Daoy (cell line): ENCODE measurements around the gene FXN. TPM values are rescaled to one million over a fixed set of nuclear protein-coding genes. Genes with fewer than 3 reads are reported as not detected.
"Not testable (repeated sequence)": the region's sequence is repeated elsewhere in the genome, so short reads cannot be mapped to it uniquely, and the experiment has no call there.

ENCODE experiments used
- DNase-seq: peaks from one replicate; pipeline ENCODE4 v3.0.0-alpha.2; 2015; ENCODE audit warnings: low read depth
- total RNA-seq: library from RNA; depleted of rRNA; stranded (reverse); fragments of >200 nt; shearing (Covaris generic); gene quantifications from 2 replicates; pipeline ENCODE4 v1.2.3, GENCODE V29; 2014

The FXN gene
- total RNA-seq, 1 experiment from 2014 or later = 21.1 TPM

GRCh38 chr9:69104830-69105527 is 69.4 kb downstream of the FXN start:
- no peak for DNase-seq

DNA sequence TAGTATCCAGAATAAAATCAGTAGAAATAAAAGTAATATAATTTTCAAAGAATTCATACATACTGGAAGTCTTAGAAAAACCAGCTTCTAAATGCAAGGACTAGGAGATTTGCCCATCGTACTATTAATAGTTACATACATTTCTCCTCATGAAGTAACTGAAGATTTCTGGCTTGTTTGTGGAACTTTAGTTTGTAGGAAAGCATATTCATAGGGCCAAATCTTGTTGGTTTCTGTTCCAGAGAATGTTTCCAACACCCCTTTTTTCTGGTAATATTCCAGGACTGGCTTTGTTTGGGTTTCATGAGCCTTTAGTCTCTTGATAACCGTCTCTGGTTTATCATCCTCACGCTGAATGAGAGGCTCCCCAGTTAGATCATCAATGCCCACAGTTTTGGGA is 72.2 kb downstream of the FXN start:
- no peak for DNase-seq

- not testable (repeated sequence) for DNase-seq
These were observed 73.2 kb downstream of the FXN start for GRCh38 chr9:69108706-69109105.

DNA sequence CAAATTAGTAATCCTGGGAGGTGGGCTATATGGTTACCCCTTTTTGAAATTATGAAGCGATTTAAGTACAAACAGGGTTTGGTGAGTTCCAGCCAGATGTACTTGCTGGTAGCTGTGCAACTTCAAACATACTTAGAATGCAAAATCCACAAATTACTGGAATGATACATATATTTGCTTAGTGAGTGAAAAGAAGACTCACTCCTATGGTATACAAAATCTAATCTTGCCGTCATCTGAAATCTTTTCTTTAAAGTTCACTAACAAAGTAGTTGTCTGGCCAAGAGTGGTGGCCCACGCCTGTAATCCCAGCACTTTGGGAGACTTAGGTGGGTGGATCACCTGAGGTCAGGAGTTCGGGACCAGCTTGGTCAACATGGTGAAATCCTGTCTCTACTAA is 73.6 kb downstream of the FXN start:
- no peak for DNase-seq

- DNase-seq = not testable (repeated sequence)
These were observed 77.1 kb downstream of the FXN start for GRCh38 chr9:69112646-69113045.

GRCh38 chr9:69115621-69116020 is 80.1 kb downstream of the FXN start:
- no peak for DNase-seq

DNA sequence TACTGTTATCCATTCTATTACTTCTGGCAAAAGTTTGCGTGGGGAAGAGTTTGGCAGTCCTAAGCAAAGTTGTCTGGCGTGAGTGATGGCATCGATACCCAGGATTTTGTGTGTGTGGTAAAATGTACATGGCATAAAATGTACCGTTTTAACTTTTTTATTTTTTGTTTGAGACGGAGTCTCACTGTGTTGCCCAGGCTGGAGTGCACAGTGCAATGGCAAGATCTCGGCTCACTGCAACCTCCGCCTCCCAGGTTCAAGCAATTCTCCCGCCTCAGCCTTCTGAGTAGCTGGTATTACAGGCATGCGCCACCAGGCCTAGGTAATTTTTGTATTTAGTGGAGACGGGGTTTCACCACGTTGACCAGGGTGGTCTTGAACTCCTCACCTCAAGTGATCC is 83.1 kb downstream of the FXN start:
- DNase-seq = no peak

DNA sequence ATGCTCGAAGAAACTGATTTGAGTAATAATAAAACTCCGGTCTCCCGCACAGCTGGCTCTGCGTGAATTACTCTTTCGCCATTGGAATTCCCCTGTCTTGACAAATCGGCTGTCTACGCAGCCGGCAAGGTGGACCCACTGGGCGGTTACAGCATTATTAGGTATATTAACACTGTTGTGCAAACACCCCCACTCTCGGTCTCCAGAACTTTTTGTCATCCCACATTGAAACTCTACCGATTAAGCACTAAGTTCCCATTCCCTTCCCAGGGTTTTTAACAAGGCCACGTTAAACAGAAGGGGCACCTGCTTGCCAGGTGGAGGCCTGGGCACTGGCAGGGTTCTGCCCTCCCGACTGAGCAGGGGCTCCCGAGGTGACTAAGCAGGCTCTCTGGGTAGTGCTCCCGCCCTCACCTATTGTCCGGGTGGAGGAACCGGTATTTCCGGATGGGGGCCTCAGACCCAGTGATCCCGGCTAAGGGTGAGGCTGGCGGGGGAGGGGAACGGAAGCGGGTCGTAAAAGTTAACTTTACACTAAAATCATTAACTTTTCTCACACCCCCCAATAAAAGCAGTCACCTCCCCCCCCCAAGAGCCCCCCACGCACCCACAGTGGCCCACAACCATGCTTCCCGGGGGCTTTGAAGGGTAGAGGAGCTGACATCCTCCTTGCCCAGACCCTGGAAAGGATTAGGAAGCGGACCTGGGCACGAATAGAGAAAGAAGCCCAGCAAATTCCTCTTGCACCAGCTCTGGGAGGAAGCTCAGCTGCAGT is 85.0 kb downstream of the FXN start:
- peak; percentile 41 for DNase-seq

- DNase-seq = peak; percentile 59
These were observed 85.9 kb downstream of the FXN start for GRCh38 chr9:69121155-69122081.

GRCh38 chr9:69122082-69122548 is 86.6 kb downstream of the FXN start:
- peak; percentile 73 for DNase-seq

DNA sequence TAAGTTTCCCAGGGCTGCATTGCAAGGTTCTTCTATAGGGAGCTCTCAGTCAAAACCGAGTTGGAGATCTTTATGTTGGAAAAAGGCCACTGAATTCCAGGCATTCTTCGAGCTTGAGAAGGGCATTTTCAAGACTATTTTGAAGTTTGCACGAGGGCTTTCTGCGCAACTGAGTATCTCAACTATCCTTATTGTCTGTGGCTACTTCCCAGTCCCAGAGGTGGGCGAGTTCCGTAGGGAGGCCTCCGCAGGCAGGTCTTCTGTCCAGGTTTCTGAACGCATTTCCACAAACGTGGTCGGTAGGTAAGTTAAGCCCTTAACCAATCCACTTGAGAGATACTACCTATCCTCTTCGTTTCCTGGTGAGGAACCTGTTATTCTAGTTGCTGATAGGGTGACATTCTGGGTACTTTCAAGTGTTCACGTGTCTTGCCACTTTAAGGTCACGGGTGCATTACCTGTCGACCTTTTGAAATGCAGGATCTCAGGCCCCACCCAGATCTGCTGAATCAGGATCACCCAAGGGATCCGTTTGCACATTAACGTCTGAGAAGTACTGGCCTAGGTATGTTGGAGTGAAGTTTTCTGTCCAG is 87.1 kb downstream of the FXN start:
- peak; percentile 63 for DNase-seq

DNA sequence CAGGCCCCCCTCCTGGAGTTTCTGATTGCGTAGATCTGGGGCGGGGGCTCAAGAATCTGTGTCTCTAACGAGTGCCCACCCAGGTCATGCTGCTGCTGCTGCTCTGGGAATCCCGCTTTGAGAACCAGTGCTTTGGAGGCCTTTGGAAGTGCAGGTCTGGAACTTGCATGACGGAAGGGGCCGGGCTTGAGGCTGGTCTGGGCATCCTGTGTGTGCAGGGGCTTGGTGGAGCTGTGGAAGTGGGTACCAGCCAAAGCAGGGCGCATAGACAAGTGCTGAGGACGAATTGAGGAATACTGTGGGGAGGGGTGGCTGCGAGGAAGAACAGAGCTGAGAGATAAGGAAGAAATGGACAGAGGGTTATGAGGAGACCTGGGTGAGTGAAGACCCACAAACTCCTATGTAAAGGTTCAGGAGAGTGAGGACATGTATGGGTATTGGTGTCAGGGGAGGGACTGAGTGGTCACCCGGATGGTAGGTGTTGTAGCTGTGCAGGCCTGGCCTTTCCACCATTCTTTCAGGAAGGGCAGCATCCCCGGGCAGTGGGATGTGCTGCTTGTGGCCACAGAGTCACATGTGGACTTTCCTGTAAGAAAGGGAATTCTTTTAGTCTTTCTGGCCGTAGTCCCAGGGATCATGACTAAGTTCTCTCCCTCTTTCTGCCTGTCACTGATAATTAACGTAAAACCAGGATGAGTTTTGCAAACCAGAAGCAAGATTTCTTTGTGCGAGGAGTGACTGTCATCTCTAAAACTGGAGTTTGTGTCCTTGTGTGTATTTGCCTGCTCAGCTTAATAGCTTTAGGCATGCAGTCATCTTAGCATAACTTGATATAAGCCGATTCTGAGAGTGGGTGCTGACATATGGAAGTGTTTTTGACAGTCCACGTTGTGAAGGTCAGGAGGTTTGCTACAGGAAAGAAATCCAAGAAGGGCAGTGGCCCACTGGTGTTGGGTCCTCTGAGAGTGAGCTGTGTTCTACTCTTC is 95.2 kb downstream of the FXN start:
- peak; percentile 59 for DNase-seq

DNA sequence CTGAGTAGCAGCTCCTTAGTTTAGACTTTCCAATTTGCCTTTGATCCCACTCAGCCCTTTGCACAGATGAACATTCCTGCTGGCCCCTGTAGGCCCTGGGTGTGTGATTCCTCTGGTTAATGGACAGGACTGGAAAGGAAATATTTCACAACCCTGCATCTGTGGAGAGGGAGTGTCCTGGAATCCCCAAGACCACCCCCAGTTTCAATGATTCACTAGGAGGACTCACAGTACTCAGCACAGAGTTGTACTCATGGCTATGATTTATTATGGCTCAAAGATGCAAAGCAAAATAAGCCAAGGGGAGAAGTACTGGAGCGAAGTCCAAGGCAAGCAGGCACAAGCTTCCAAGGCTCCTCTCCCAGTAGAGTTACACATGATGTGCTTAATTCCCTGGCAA is 96.1 kb downstream of the FXN start:
- peak; percentile 80 for DNase-seq

DNA sequence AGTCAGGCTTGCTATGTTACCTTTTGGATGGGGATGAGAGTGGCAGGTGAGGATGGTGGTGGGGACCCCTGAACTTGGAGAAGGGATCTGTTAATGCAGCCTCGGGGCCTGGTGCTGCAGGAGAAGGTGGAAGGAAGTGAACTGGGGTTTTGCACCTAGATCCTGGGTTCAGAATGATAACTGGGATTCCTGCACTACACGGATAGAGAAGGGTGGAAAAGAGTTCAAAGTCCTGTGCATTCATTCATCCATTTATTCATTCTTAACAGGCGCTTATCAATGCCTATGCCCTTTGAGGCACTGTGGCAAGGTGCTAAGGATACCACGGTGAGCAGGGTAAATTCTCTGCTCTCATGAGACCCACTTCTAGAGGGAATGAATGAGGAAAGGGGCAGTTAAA is 96.8 kb downstream of the FXN start:
- DNase-seq = no peak

- no peak for DNase-seq
These were observed 98.9 kb downstream of the FXN start for GRCh38 chr9:69134412-69134811.

- no peak for DNase-seq
These were observed 100.6 kb downstream of the FXN start for GRCh38 chr9:69136185-69136584.

GRCh38 chr9:69136779-69137178 is 101.2 kb downstream of the FXN start:
- no peak for DNase-seq

- no peak for DNase-seq
These were observed 101.8 kb downstream of the FXN start for GRCh38 chr9:69137311-69137710.

GRCh38 chr9:69139596-69139995 is 104.0 kb downstream of the FXN start:
- DNase-seq = no peak

DNA sequence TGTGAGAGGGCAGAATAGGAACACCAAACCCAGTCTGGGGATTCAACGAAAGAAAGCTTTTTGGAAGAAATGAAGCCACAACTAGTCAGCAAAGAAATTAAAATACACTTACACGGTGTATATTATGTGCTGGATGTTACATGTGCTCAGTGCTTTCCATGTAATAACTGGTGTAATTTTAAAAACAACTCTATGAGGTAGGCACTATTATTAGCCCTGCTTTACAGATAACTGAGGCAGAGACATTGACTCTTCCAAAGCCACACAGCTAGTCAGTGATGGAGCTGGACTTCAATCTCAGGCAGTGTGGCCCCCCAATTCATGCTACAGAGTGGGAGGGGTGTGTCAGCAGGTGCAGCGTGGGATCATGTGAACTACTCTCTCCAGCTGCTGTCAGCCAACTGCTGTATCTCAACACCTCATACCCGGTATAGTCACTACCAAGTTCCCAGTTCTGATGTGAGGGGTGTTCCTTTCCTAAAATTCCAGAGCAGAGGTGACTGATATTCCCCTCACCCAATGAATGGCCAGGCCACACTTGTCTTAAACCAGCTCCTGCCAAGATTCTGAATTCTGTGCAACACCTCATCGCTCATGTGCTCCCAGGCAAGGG is 104.7 kb downstream of the FXN start:
- DNase-seq = no peak
